ENCODE data around the gene KRT76. TPM values are rescaled to one million over a fixed set of nuclear protein-coding genes. Genes with fewer than 3 reads are reported as not detected.

The KRT76 gene
- total RNA-seq, 1 donor from 2014 or later, result not detected

DNA sequence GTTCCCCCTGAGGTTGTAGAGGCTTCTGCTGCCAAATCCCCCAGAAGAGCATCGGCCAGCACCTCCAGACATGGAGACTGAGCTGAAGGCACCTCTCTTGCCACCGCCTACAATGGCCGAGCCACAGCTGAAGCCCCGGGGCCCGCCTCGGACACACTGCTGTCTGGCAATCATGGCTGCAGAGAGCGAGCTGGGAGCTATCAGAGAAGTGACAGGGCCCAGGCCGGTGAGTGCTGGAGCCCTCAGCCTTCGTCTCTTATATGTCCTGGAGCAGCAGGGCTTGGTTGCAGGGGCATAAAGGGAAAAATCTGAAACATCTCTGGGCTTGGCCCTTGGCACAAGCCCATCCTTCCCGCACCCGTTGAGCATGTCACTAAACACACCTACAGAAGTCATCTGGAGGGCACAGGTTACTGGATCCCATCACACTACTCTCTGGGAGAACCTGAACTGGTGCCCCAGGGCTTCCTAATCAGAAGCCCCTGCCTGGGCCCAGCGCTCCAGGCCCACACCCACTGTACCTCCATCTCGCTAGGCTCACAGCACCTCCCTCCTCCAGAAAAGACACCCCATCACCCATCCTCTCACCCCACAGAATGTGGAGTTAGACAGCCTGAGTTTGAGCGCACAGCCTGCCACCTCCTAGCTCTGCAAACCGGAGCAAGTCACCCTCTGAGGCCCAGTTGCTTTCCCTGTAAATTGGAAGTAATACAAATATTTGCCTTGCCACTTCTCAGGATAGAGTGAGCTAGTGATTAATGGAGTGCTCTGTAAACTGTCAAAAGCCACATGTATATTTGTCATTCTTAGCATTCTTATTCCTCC, 37.0 kb upstream of the KRT76 start, which contains the start of gene KRT4:
Gene KRT4 (minus strand): TSS at position 232 of the 825 bp plus-strand sequence. CDS start 58 bp downstream, at position 174.
- ATAC-seq, result no peak
- DNase-seq (ENCODE audit: low spot score), result no peak

DNA sequence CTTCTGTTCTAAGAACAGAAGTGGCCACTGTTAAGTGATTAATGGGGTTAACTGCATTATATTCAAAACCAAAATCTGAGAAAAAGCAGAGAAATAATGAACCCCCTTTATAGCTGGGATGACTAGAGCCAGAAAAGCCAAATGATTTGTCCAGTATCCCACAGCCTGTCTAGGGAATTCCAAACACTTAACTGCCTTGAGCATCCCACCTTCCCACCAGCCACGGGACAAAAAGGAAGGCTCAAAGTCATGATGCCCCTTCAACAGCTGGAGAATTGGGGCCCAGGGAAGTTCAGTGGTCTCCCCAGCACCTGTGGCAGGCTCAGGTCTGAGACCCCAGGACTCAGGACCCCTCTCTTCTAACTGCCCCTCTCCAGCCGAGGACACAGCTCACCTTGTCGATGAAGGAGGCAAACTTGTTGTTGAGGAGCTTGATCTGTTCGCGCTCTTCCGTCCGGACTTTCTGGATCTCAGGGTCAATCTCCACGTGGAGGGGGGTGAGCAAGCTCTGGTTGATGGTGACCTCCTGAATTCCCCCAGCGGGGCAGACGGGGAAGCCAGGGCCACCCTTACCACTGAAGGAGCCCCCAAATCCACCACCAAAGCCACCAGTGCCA, 36.2 kb upstream of the KRT76 start:
- no peak for DNase-seq (ENCODE audit: low spot score)

DNA sequence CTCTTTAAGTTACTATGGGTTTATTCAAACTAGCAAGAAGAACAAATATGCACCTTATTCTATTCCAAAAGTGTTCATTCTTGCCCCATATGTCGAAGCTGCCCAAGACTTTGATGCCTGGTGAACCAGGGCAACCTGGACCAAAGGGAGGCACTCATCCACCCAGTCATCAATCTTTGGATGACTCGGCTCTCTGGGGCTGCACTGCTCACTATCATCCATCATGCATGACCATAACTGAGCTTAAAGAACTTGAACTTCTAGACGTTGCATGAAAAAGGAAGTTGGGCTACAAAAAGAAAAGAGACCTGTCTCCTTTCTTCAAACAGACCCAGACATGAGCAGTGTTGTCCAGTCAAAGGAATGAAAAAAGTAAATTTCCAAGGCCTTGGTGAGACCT, 35.6 kb upstream of the KRT76 start:
- ATAC-seq, result no peak
- no peak for DNase-seq (ENCODE audit: low spot score)

More for the DNA sequence above, 36.2 kb upstream of the KRT76 start:
- ATAC-seq, result no peak

DNA sequence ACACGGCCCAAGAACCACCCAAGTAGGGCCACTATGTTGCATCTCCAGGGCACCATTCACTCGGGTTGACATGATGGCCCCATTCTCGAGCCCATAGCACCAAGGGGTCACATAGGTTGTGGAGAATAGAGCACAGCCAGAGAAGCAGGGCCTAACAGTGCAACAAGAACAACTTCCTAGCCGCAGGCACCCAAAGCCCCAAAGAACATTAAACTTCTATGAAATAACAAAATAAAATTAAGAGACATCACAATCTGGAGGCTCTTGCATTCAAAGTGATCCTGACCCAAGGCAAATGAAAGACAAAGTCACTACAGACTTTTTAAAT, 34.9 kb upstream of the KRT76 start:
- ATAC-seq (no peak), DNase-seq (ENCODE audit: low spot score) (no peak)

DNA sequence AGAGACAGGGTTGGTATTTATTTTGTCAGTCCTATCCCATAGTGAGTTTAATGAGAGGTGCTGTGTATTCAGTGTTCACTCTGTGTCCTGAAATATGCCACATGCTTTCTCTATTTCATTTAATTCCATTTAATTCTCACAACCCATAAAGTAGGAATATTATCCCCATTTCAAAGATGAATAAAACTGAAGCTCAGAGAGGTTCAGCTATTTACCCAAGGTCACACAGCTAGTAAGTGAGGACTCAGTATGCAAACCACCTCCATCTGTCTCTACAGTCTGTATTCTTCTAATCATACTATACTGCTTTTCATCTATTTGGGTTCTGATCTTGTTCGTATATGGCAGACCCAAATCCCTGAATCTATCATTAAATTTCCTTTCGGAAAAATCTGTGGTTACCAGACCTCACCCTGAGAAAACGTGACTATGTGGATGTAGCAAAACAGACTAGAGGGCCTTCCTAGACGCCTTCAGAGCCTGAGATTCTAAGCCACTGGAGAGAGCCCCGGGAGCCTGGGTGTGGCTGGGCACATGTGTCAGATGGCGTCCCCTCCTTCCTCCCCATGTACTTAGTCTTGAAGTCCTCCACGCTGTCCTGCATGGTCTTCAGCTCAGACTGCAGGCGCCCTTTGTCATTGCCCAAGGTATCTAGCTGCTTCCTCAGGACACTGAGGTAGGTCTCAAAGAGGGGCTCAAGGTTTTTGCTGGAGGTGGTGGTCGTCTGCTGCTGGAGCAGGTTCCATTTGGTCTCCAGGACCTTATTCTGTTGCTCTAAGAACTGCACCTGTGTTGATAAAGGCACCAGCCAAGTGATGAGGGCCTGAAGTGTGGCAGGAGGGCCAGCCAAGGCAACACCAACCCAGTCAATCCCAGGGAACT, 34.3 kb upstream of the KRT76 start:
- ATAC-seq (no peak), DNase-seq (ENCODE audit: low spot score) (no peak)

DNA sequence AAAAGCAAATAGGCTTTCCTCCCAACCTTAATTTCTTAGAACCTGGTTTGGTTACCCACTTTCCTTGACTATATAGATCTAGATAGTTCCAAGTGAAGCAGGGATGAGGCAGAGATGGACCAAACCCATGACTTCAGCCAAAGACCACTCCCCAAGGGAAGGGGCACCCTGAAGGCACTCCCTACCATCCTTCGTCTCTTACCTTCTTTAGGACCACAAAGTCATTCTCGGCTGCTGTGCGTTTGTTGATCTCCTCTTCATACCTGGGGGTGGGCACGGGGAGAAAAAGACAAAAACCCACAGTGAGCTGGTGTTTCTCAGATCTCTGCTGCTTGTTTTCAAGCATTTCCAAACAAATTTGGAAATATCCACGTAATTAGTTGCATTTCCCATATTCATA, 33.4 kb upstream of the KRT76 start:
- no peak for ATAC-seq

DNA sequence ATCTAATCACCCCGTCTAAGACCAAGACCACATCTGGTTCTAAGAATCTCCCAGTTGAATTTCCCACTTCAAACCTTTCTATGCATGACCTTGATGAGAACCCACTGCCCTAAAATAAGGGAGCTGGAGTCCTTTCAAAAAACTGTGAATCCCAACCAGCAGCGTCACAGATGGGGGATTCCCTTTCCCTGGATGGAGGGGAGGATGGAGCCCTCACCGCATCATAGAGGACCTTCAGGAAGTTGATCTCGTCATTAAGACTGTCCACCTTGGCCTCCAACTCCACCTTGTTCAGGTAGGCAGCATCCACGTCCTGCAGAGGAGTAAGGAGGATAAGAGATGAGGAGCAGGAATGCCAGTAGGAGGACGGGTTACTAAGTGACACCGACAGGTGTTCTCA, 32.0 kb upstream of the KRT76 start:
- DNase-seq (ENCODE audit: low spot score), result no peak
- no peak for ATAC-seq

More for the DNA sequence above, 33.4 kb upstream of the KRT76 start:
- DNase-seq (ENCODE audit: low spot score), result no peak

DNA sequence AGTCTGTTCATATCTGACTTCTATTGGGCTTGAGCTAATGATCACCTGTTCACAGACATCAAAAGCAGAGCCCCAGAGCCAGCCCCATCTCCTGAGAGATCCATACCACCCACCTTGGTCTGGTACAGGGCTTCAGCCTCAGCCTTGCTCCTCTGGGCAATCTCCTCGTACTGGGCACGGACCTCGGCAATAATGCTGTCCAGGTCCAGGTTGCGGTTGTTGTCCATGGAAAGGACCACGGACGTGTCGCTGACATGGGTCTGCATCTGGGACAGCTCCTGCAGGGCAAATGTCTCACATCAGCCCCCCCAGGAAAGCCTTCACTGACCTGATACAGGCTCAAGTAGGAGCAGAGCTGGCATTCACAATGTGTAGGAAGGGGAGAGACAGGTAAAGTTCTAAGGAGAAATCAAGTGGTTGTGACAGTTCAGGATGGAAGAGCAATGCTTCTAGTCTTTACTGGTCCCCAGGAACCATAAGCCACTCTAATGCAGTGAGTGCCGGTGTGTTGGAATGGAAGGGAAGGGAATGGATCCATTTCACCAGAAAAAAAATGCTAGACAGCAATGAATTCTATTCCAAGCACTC, 31.5 kb upstream of the KRT76 start:
- ATAC-seq, result no peak
- DNase-seq (ENCODE audit: low spot score), result no peak

DNA sequence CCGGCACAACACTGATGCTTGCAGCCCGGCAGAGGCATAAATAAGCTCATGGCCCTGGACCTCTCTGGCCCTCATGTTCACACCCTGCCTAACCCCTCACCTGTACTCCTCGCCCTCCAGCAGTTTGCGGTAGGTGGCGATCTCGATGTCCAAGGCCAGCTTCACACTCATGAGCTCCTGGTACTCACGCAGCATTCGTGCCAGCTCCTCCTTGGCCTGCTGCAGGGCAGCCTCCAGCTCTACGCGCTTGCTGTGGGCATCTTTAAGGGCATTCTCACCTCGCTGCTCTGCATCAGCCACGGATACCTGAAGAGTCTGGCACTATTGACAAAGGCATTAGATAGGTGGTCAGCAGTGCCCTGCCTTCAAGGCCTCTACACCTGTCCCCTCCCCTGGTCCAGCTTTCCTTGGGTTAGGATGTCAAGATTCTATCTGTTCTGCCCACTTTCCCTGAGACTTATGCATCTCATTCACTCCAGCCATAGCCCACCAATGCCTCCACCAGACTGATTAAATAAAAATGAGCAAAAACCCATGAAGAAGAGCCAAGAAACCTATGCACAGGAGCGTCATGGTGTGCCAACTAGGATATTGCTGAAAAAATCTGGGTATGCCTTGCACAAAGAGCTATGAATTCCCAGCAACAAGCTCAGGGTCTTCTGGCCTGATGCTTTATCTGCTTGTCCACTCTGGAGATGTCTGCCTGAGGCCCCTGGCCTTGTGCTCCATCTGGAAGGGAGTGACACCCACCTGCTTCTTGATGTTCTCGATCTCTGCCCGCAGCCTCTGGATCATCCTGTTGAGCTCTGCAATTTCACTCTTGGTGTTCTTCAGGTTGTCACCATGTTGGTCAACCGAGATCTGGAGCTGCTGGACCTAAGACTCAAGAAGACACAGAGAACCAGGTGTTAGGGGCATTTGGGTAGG, 30.7 kb upstream of the KRT76 start:
- no peak for ATAC-seq
- DNase-seq (ENCODE audit: low spot score), result no peak

DNA sequence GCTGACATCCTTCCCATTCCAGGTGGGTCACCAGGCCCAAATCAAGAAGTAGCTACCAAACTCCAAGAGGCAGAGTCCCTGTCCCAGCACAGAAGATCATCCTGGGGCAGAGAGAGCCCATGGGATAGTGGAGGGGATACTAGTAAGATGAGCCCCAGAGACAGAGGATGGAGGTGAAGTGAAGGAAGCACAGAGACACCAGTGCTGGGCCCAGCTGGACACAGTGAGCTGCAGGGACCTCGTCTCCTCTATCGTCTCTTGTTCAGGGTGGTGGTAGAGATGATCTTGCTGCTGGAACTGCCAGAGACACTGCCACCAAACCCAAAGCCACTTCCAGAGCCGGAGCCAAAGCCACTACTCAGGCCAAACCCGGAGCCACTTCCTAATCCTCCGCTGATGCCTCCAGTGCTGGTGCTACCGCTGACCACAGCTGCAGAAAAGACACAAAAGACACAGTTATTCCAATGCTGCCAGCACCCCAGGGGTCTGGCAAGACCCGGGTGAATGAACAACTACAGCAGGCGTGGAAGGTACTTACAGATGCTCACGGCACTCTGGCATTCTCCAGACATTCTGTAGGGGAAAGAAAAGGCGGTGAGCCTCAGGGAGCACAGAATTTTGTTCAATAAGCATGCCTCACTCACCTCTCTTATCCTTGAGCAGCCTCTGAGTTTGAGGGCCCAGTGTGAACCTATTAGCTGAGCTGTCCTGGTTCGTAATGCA, 29.8 kb upstream of the KRT76 start:
- ATAC-seq, result no peak
- no peak for DNase-seq (ENCODE audit: low spot score)

DNA sequence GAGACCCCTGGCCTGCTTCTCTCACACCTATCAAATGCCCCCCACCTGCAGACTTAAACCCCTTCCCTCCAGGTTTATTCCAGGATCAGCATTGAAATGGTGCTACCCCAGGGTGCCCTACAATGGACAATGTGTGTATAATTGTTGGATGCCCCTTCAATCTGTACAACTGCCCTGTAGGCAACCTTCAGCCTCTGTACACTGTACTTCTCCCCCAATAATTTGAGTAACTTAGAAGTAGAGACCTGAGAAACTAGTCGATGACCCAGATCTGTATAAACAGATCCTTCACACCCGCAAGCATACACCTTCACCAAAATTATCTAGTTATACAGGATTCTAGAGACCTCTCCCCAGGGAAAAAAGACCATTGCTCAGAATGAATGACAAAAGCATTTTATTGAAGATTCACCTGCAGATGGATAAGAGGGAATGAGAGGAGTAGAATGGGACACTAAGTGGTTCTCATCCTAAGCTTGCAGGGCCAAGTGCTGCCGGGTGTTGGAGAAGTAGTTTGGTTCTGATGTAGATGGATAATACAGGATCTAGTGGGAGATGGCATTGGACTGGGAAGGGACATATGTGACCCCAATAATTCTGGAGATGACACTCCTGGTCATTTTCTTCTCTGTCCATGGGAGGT, 29.1 kb upstream of the KRT76 start:
- DNase-seq (ENCODE audit: low spot score) (no peak), ATAC-seq (no peak)

DNA sequence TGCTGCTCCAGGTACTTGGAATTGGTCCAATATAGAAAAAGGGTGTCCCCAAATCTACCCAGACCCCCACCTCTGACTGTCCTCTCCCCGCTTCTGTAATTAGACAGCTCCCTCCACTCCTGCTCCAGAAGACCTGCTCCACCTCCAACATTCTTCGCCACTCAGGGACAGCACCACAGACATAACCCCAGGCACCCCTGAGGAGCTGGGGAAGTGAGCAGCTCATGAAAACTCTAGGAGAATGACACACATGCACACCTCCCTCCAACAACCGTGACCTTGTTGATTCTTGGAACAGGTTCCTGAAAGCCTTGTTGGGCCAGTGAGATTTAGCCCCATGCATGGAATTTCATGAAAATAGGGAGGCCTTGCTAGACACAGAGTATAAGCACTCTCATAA, 28.6 kb upstream of the KRT76 start:
- ATAC-seq, result no peak
- DNase-seq (ENCODE audit: low spot score), result no peak

DNA sequence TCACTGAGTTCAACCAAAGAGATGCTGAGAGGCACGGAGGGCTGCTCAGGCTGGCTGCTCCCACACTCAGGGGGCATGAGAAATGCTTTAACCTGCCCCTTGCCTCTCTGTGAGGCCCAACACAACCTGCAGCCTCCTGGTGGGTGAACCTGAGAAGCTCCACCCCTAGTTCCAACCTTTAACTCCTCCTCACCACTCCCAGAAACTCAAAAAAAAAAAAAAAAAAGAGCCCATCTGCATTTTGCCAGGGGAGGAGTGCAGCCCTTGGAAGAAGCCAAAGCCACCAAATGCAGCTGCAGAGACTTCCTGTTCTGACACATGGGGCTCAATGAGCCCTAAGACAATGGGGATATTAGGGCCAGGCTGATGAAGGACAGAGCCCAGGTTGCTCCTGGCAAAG, 27.9 kb upstream of the KRT76 start:
- no peak for DNase-seq (ENCODE audit: low spot score)
- no peak for ATAC-seq

DNA sequence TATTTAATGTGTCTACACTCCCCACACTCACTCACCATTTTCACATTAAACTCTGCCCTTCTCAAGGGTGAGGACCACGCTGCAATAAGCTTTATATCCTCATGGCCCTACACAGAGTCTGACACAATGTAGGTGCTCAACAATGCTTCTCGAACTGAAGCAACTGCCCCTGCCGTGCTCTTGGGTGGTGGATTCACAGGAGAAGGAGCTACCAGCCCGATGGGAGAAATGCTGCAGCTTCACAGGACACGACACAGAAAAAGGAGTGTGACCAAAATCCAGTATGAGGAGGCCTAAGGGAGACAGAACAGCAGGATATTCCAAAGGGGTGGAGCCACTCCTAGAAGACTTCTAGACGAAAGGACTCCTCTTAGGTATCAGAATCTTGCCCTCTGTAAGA, 25.3 kb upstream of the KRT76 start:
- DNase-seq (ENCODE audit: low spot score) (no peak), ATAC-seq (no peak)

DNA sequence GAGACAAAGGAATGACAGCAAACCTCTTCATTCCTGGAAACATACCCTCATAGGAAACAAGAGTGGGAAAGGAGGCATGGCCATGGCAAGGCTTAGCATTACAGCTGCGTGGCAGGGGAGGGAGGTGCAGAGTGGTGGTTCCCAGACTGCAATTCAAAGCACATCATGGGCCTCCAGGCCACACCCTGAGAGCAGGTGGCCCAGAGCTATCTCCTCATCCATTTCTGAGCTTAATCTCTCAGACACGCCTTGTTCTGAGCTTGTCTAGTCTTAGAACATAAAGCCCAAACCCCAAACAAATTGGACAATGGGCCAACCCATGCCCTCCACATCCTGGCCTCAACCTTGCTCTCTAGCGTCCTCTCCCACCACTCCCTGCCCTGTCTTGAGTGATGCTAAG, 24.6 kb upstream of the KRT76 start:
- DNase-seq (ENCODE audit: low spot score) (no peak), ATAC-seq (no peak)

DNA sequence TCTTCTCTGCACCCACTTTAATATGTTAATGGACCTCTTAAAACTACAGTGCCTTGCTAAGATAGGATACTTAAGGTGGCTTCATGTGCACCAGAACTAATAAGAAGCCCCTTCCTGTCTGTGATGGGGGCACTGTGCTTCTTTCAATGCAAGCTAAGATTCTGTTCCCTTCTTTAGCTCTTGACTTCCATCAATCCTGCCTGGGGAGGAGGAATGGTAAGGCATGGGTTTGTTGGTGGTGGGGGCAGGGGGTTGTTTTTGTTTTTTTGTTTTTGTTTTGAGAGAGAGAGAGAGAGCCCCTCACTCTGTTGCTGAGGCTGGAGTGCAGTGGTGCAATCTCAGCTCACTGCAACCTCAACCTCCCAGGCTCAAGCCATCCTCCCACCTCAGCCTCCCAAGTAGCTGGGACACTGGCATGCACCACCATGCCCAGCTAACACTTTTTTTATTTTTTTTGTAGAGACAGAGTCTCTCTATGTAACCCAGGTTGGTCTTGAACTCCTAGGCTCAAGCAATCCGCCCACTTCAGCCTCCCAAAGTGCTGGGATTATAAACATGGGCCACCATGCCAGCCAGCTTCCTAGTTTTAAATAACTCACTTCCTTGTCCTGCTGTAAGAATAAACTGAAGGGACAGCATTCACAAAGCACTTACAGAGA, 23.2 kb upstream of the KRT76 start:
- DNase-seq (ENCODE audit: low spot score) (no peak), ATAC-seq (no peak)

DNA sequence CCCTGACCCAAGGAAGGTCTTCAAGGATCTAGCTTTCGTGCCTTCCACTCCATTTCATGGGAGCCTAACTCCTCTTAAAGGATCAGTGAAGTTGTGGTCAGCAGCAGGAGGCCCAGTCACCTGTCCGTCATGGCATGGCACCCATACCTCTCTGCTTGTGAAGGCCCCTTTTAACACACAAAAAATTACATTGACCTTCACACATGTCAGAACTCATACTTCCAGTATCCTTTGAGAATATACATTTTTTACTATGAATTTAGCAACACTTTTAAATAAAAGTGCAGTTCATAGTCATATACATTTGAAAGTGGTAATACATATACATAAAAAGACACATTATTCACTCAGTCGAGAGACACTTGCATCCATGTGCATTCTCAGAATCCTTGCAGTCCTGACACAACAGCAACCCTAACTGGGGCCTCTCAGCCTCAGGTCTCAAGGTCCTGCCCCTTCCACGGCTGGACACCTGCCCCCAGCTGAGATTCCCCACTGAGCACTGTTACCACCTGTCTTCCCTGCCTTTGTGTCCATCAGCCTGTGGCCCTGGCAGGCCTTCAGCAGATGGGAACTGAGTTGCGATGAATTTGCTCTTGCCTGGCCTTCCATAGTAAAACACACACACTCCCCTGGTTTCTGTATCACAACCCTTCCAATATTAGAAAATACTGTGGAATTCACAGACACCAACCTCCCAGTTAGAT, 22.5 kb upstream of the KRT76 start:
- DNase-seq (ENCODE audit: low spot score), result no peak
- ATAC-seq, result no peak
